Left lung (tissue), 10 donors: Measurements from ENCODE around the gene QSOX2. TPM values are rescaled to one million over a fixed set of nuclear protein-coding genes. Genes with fewer than 3 reads are reported as not detected.

ENCODE experiments used
- ATAC-seq: fragments of 200-7000 bp; cut with Tn5 transposase; one replicate; pipeline ENCODE4 v1.9.1; 2020; ENCODE audit warnings: moderate library complexity
- DNase-seq, 4 donors: peaks; one replicate each; pipeline ENCODE4 v3.0.0-alpha.2; 2013 to 2020
- H3K27ac ChIP-seq, 2 donors: fragments of 200-600 bp; sonication (generic) in 1 of 2; one replicate each; pipeline versions ENCODE4 v1.5.0 to v1.8.0; 2020 to 2021
- H3K27me3 ChIP-seq, 2 donors: fragments of 200-600 bp; sonication (generic) in 1 of 2; one replicate each; pipeline versions ENCODE4 v1.5.0 to v1.8.0; 2020 to 2021
- H3K36me3 ChIP-seq, 2 donors: fragments of 200-600 bp; sonication (generic) in 1 of 2; one replicate each; pipeline versions ENCODE4 v1.5.0 to v1.8.0; 2020 to 2021
- H3K4me1 ChIP-seq, 2 donors: fragments of 200-600 bp; one replicate each; pipeline ENCODE4 v1.8.0; 2021
- H3K4me3 ChIP-seq, 2 donors: fragments of 200-600 bp; sonication (generic) in 1 of 2; one replicate each; pipeline versions ENCODE4 v1.5.0 to v1.8.0; 2020 to 2021; ENCODE audit warnings: mild to moderate bottlenecking in 1 of 2
- H3K9me3 ChIP-seq, 2 donors: fragments of 200-600 bp; sonication (generic) in 1 of 2; one replicate each; pipeline versions ENCODE4 v1.5.0 to v1.8.0; 2020 to 2021
- intact Hi-C, 2 donors: fragments of 100-400 bp; cut with DNase I; formaldehyde crosslinking; loops; one replicate each; pipeline versions ENCODE4 v1.11.2 to v1.14.2; 2022
- polyA plus RNA-seq, 6 donors: library from polyadenylated mRNA; unstranded; fragments of 120-200 nt; gene quantifications; one replicate each; pipeline ENCODE4 v1.2.1, GENCODE V29; 2013; ENCODE audit not compliant: insufficient read length in 6 of 6
- total RNA-seq, 2 donors: library from RNA; stranded (reverse); fragmentation: NEBNext Ultra II Directional; extraction: Animal tissue kit (Norgen Biotek cat#: 25700); gene quantifications; one replicate each; pipeline ENCODE4 v1.2.1, GENCODE V29; 2021
- TF ChIP-seq, protein P1 (sequence below), 2 donors: fragments of 200-600 bp; sonication (generic) in 1 of 2; IDR thresholded peaks; one replicate each; pipeline versions ENCODE4 v1.5.0 to v1.8.0; 2021; ENCODE audit warnings: antibody characterized with exemption in 2 of 2
- donor health status: DM: no; HTN: yes; CAD: no.
- donor health status: DM: no; HTN: no; CAD: no.

Gene QSOX2
- total and polyA plus RNA-seq, 8 donors, result 9.5 to 15.4 (median 12.0) TPM

DNA sequence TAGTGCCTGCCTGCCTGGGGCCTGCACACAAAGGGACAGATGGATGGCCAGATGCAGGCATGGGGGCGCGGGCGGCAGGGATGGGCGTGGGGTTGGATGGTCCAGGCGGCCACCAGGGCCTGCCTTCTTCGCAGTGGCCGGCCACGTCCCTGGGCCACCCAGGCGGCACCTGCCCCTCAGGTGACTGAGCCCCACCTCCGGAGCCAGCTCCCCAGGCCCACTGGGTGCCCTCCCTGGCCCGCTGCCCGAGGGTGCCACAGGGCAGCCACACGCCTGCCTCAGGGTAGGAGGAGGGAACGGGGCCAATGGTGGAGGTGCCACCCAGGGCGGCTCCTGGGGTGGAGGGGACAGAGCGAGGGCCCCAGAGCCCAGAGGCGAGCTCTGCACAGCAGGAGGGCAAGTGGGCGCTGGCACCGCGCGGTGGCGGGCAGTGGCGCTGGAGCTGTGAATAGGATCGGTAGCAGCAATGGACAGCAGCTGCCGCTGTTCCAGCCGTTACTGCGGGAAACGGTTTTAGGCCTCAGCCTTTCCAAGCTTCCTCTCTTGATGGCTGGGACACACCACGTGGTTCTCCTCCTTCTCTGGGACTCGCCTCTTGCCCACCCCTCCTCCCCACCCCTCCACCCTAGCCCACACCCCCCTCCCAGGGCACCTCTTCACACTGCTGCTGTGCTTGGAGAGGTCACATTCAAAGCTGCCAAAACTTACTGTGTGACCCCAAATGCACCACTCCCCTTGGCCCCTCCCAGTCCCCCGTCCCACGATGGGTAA lies 59.8 kb downstream of the QSOX2 start:
- H3K36me3 ChIP-seq, result no peaks in the 10 kb centered on the region
- H3K27me3 ChIP-seq, result peaks cover 9 to 86% of the 10 kb centered on the region in 2 donors
- intact Hi-C loops, result no loop called here
- ATAC-seq, result no peak
- peak in 1 of 4 donors; percentile 64 for DNase-seq
- H3K4me1 ChIP-seq, result no peaks in the 10 kb centered on the region
- TF ChIP-seq, protein P1, sequence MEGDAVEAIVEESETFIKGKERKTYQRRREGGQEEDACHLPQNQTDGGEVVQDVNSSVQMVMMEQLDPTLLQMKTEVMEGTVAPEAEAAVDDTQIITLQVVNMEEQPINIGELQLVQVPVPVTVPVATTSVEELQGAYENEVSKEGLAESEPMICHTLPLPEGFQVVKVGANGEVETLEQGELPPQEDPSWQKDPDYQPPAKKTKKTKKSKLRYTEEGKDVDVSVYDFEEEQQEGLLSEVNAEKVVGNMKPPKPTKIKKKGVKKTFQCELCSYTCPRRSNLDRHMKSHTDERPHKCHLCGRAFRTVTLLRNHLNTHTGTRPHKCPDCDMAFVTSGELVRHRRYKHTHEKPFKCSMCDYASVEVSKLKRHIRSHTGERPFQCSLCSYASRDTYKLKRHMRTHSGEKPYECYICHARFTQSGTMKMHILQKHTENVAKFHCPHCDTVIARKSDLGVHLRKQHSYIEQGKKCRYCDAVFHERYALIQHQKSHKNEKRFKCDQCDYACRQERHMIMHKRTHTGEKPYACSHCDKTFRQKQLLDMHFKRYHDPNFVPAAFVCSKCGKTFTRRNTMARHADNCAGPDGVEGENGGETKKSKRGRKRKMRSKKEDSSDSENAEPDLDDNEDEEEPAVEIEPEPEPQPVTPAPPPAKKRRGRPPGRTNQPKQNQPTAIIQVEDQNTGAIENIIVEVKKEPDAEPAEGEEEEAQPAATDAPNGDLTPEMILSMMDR (IDR thresholded peaks at IDR 0.05), result no peak
- no peak overlapping the region for H3K4me3 ChIP-seq
- H3K27ac ChIP-seq, result no peak overlapping the region
- H3K9me3 ChIP-seq, result no peaks in the 10 kb centered on the region

DNA sequence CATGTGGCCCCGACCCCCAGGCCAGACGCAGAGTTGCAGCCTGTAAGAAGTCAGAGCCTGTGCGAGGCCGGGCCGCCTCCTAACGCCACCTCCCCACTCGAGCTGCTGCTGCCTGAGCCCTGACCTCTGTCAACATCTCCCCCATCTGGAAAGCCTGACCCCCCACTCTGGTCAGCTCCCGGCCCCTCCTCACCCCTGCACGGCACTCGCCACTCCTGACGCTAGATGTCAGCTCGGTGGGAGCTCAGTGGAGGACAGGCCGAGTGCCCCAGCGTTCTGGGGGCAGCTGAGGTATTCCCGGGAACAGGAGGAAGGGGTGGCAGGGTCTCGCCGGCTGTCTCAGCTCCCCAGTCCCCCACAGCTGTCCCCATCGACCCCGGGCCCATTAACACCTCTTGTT lies 60.5 kb downstream of the QSOX2 start:
- intact Hi-C loops, result no loop called here
- DNase-seq, result peak in 1 of 4 donors; percentile 61
- TF ChIP-seq, protein P1 (IDR thresholded peaks at IDR 0.05), result no peak
- Histone ChIP-seq H3K4me1 (no peaks in the 10 kb centered on the region), H3K27ac (no peak overlapping the region), H3K36me3 (no peaks in the 10 kb centered on the region), H3K4me3 (no peak overlapping the region), H3K27me3 (peaks cover 6 to 85% of the 10 kb centered on the region in 2 donors), H3K9me3 (no peaks in the 10 kb centered on the region)
- no peak for ATAC-seq

DNA sequence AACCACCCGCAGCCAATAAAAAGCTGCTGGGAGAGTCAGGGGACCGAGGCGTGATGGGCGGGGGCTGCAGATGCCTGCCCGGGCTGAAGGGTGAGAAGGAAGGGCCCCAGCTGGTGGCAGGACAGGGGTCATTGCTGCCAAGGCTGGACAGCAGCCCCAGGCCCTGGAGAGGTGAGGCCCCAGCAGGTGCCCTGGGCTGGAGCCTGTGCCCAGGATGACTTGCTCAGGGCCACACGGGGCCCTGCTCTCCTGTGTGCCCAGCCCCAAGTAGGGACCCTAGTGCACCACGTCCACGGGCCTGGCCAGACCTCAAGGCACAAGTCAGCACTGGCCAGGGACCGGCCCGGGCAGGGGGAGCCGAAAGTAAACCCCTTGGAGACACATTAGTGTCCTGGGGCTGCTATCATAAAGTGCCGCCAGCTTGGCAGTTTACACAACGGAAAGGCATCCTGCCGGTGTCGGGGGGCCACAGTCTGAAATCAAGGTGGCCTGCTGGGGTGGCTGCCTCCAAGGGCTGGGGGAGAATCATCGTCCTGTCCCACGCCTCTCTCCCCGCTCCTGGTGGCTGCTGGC lies 62.7 kb downstream of the QSOX2 start:
- Histone ChIP-seq H3K4me1 (no peaks in the 10 kb centered on the region), H3K4me3 (no peak overlapping the region), H3K9me3 (no peaks in the 10 kb centered on the region), H3K27me3 (peaks cover 6 to 83% of the 10 kb centered on the region in 2 donors), H3K27ac (no peak overlapping the region), H3K36me3 (no peaks in the 10 kb centered on the region)
- ATAC-seq (no peak), DNase-seq (no peak)
- intact Hi-C loops, result no loop called here
- TF ChIP-seq, protein P1 (IDR thresholded peaks at IDR 0.05), result no peak

DNA sequence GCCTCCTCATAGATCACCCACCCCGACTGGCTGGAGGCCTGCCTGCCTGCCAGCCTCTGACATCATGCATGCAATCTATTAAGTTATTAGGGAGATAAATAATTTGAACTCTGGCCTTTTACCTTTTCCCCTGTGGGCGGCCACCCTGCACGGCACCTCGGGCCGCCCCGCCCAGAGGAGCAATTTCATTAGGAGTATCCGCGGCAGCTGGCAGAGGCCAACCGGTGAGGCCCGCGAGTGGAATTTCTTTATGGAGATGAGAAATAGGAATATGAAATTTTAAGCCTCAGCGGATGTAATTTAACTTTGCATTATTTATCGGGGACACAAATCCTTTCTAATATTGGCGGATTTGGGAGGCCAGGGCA lies 63.2 kb downstream of the QSOX2 start:
- ATAC-seq, result no peak
- no peaks in the 10 kb centered on the region for H3K9me3 ChIP-seq
- TF ChIP-seq, protein P1 (IDR thresholded peaks at IDR 0.05), result no peak
- no peak overlapping the region for H3K27ac ChIP-seq
- H3K4me3 ChIP-seq, result no peak overlapping the region
- no peaks in the 10 kb centered on the region for H3K4me1 ChIP-seq
- peaks cover 6 to 83% of the 10 kb centered on the region in 2 donors for H3K27me3 ChIP-seq
- intact Hi-C loops, result no loop called here
- DNase-seq, result no peak
- H3K36me3 ChIP-seq, result no peaks in the 10 kb centered on the region

DNA sequence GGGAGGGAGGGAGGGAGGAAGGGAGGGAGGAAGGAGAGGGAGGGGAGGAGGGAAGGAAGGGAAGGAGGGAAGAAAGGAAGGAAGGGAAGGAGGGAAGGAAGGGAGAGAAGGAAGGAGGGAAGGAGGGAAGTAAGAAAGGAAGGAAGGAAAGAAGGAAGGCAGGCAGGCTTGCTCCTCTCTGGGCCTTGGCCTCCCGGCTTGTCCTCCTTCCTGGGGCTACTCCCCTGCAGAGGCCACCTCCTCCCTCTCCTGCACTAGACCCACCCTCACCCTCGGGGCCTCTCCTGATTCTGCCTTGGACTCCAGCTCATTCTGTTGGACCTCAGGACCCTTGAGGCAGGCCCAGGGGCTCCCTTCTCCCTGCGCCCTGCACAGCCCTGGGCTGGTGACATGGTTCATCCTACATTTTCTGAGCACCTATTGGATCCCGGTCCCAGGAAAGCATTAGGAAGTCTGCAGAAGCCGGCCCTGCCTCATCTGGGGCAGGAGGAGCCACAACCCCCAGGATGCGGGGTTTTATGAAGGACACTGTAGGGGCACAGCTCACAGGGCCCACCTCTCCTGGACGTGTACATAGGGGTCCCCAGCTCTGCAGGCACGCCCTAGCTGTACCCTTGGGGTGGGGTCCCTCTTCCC lies 63.7 kb downstream of the QSOX2 start:
- ATAC-seq (no peak), DNase-seq (no peak)
- Histone ChIP-seq H3K27me3 (peaks cover 6 to 83% of the 10 kb centered on the region in 2 donors), H3K9me3 (no peaks in the 10 kb centered on the region), H3K36me3 (no peaks in the 10 kb centered on the region), H3K27ac (no peak overlapping the region), H3K4me1 (no peaks in the 10 kb centered on the region), H3K4me3 (no peak overlapping the region)
- intact Hi-C loops, result no loop called here
- TF ChIP-seq, protein P1 (IDR thresholded peaks at IDR 0.05), result no peak
